A673 (cell line): ENCODE data around the gene TP53BP2. TPM values are rescaled to one million over a fixed set of nuclear protein-coding genes. Genes with fewer than 3 reads are reported as not detected.

Experiments
- BruUV-seq: library from RNA; stranded (reverse); fragments of 400-500 nt; replicated peaks from 2 replicates; lab custom pipeline; 2021; lab: Mats Ljungman, UMichigan
- CTCF ChIA-PET: fragments of 300-600 bp; sonication (Branson Sonifier 250); formaldehyde crosslinking; loops from one replicate; lab custom pipeline; 2022; ENCODE audit warnings: antibody characterized with exemption; lab: Charles Lee
- POLR2A ChIA-PET: fragments of 300-600 bp; sonication (Branson Sonifier 250); formaldehyde crosslinking; loops from one replicate; lab custom pipeline; 2022; ENCODE audit warnings: antibody characterized with exemption; ENCODE audit not compliant: low non-redundant PET; lab: Charles Lee
- DNase-seq: peaks from one replicate; pipeline ENCODE4 v3.0.0-alpha.2; 2015; ENCODE audit warnings: low spot score
- H3K27ac ChIP-seq: fragments of 200-600 bp; sonication (generic); 2 replicates; pipeline ENCODE4 v1.5.1; 2016; ENCODE audit warnings: mixed run types, low read depth, mild to moderate bottlenecking, mixed read lengths, antibody characterized with exemption, low read length; ENCODE audit not compliant: poor library complexity, severe bottlenecking
- H3K27me3 ChIP-seq: fragments of 200-600 bp; sonication (generic); replicated peaks from 2 replicates; pipeline ENCODE4 v1.6.1; 2017; ENCODE audit warnings: mixed run types, low read depth, mild to moderate bottlenecking, mixed read lengths, antibody characterized with exemption, low read length; ENCODE audit not compliant: insufficient read depth, poor library complexity
- H3K36me3 ChIP-seq: fragments of 200-600 bp; sonication (generic); 2 replicates; pipeline ENCODE4 v1.6.1; 2016; ENCODE audit warnings: mixed run types, mild to moderate bottlenecking, mixed read lengths, antibody characterized with exemption, low read length; ENCODE audit not compliant: insufficient read depth, poor library complexity, severe bottlenecking
- H3K4me1 ChIP-seq: fragments of 200-600 bp; sonication (generic); 2 replicates; pipeline ENCODE4 v1.6.1; 2017; ENCODE audit warnings: mixed run types, mild to moderate bottlenecking, mixed read lengths, antibody characterized with exemption, low read length; ENCODE audit not compliant: insufficient read depth, poor library complexity, severe bottlenecking
- H3K4me3 ChIP-seq: fragments of 200-600 bp; sonication (generic); 2 replicates; pipeline ENCODE4 v1.5.1; 2016; ENCODE audit warnings: low read depth, mixed run types, mild to moderate bottlenecking, mixed read lengths, low read length; ENCODE audit not compliant: poor library complexity, severe bottlenecking
- H3K9me3 ChIP-seq: fragments of 200-600 bp; sonication (generic); 2 replicates; pipeline ENCODE4 v1.6.1; 2016; ENCODE audit warnings: mixed run types, low read depth, mild to moderate bottlenecking, mixed read lengths, antibody characterized with exemption, low read length; ENCODE audit not compliant: poor library complexity, severe bottlenecking
- EZH2 ChIP-seq: fragments of 200-600 bp; sonication (generic); IDR thresholded peaks from 2 replicates; pipeline ENCODE4 v1.6.1; 2017; ENCODE audit warnings: borderline replicate concordance, low read depth, mild to moderate bottlenecking, mixed read lengths, antibody characterized with exemption, low read length; ENCODE audit not compliant: poor library complexity, severe bottlenecking
- intact Hi-C: fragments of 100-400 bp; cut with micrococcal nuclease; formaldehyde crosslinking; loops from one replicate; pipeline ENCODE4 v1.10.0; 2022; ENCODE audit not compliant: unreplicated experiment
- total RNA-seq: library from RNA; stranded (reverse); gene quantifications from 2 replicates; pipeline ENCODE4 v1.2.3, GENCODE V29; 2021
- TF ChIP-seq, protein P1 (sequence below): fragments of 300-800, 200-600 bp; sonication (generic); conservative IDR thresholded peaks from 2 replicates; pipeline ENCODE4 v1.5.1; 2017; ENCODE audit warnings: low read depth, mild to moderate bottlenecking, antibody characterized with exemption, low read length, moderate library complexity, mixed read lengths

Gene TP53BP2
- total RNA-seq, 1 experiment from 2014 or later = 93.3 TPM

DNA sequence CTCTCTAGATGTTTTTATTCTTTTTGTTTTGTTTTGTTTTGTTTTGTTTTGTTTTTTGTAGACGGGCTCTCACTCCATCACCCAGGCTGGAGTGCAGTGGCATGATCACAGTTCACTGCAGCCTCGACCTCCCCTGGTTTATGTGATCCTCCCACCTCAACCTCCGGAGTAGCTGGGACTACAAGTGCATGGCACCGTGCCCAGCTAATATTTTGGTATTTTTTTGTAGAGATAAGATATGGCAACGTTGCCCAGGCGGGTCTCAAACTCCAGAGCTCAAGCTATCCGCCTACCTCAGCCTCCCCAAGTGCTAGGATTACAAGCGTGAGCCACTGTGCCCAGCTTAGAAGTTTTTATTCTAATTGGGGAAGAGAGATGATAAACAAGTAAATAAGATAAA, 13.3 kb upstream of the TP53BP2 start:
- intact Hi-C loops = no loop called here
- Histone ChIP-seq H3K4me3 (no peak overlapping the region), H3K27ac (no peak overlapping the region), H3K36me3 (no peaks in the 10 kb centered on the region), H3K27me3 (no peaks in the 10 kb centered on the region), H3K4me1 (no peaks in the 10 kb centered on the region), H3K9me3 (no peaks in the 10 kb centered on the region)
- TF ChIP-seq, protein P1, sequence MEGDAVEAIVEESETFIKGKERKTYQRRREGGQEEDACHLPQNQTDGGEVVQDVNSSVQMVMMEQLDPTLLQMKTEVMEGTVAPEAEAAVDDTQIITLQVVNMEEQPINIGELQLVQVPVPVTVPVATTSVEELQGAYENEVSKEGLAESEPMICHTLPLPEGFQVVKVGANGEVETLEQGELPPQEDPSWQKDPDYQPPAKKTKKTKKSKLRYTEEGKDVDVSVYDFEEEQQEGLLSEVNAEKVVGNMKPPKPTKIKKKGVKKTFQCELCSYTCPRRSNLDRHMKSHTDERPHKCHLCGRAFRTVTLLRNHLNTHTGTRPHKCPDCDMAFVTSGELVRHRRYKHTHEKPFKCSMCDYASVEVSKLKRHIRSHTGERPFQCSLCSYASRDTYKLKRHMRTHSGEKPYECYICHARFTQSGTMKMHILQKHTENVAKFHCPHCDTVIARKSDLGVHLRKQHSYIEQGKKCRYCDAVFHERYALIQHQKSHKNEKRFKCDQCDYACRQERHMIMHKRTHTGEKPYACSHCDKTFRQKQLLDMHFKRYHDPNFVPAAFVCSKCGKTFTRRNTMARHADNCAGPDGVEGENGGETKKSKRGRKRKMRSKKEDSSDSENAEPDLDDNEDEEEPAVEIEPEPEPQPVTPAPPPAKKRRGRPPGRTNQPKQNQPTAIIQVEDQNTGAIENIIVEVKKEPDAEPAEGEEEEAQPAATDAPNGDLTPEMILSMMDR = no peak
- no peak for TF ChIP-seq EZH2
- no peak for DNase-seq
- CTCF ChIA-PET = no interaction called here
- POLR2A ChIA-PET = interaction anchor here (0.5 kb wide), 1 partner anchor 43 kb away, joined by 7 read pairs; no protein-coding TSS in a partner anchor
- no TSS peak for BruUV-seq

DNA sequence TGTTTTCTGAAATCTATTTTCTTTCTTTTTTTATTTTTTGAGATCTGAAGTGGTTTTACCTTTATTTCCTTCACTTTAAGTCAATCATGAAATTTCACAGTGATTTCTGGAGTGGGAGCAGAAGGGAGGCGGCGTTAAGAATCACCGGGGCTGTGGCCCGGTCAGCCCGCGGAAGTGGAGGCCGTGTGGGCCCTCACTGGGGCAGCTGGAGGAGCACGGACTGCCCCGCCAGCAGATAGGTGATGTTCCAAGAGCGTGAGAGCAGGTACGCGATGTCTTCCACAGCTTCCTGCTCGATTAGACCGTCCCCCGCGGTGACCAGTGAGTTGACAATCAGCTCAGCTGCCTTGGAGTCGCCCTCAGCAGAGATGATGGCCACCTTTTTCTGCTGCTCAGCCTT, 10.6 kb upstream of the TP53BP2 start:
- Histone ChIP-seq H3K27me3 (no peaks in the 10 kb centered on the region), H3K4me3 (no peak overlapping the region), H3K4me1 (no peaks in the 10 kb centered on the region), H3K27ac (no peak overlapping the region), H3K9me3 (no peaks in the 10 kb centered on the region), H3K36me3 (no peaks in the 10 kb centered on the region)
- no TSS peak for BruUV-seq
- no peak for DNase-seq
- POLR2A ChIA-PET = no interaction called here
- intact Hi-C loops = no loop called here
- TF ChIP-seq EZH2 = no peak
- TF ChIP-seq, protein P1 = no peak
- CTCF ChIA-PET = no interaction called here

DNA sequence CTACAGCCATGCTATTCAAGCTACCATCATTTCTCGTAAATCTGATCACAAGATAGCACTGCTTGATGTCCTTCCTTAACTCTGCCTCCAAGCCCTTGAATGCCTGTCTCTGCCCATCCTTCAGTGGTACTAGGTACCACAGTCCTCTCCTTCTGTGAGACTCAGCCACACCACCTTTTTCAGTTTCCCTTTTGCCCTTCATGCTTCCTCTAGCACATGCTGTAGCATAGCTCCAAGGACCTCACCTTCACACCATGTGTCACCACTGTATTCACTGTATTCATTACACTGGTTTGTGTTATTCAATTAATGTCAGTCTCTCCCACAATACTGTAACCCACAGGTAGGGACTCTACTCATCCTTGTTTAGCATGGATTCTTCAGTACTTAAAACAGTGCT, 8.0 kb upstream of the TP53BP2 start:
- BruUV-seq = no TSS peak
- intact Hi-C loops = no loop called here
- H3K27ac ChIP-seq = no peak overlapping the region
- POLR2A ChIA-PET = no interaction called here
- CTCF ChIA-PET = no interaction called here
- no peaks in the 10 kb centered on the region for H3K36me3 ChIP-seq
- no peaks in the 10 kb centered on the region for H3K27me3 ChIP-seq
- DNase-seq = no peak
- H3K4me1 ChIP-seq = no peaks in the 10 kb centered on the region
- TF ChIP-seq, protein P1 = no peak
- TF ChIP-seq EZH2 = no peak
- no peaks in the 10 kb centered on the region for H3K9me3 ChIP-seq
- H3K4me3 ChIP-seq = no peak overlapping the region
